Aorta (tissue), 5 donors: ENCODE measurements around the gene ZFAND3. TPM values are rescaled to one million over a fixed set of nuclear protein-coding genes. Genes with fewer than 3 reads are reported as not detected.

Experiments used
- ATAC-seq: fragments of 200-7000 bp; cut with Tn5 transposase; one replicate; pipeline ENCODE4 v1.9.1; 2022; ENCODE audit warnings: moderate library complexity; ENCODE audit not compliant: low FRiP score
- DNase-seq, 2 donors: peaks; one replicate each; pipeline ENCODE4 v3.0.0-alpha.2; 2020
- H3K27ac ChIP-seq, 2 donors: one replicate each; pipeline ENCODE4 v1.5.1; 2013; ENCODE audit warnings: low read length in 2 of 2, mild to moderate bottlenecking in 2 of 2, moderate library complexity in 2 of 2, control low read depth in 1 of 2, inconsistent platforms in 1 of 2, low read depth in 1 of 2
- H3K27me3 ChIP-seq, 2 donors: one replicate each; pipeline ENCODE4 v1.6.1; 2013; ENCODE audit warnings: control low read depth in 1 of 2, low read length in 1 of 2, mild to moderate bottlenecking in 1 of 2, moderate library complexity in 1 of 2; ENCODE audit not compliant: insufficient read depth in 2 of 2, control insufficient read depth in 1 of 2
- H3K36me3 ChIP-seq, 2 donors: one replicate each; pipeline ENCODE4 v1.6.1; 2013; ENCODE audit warnings: control low read depth in 1 of 2, low read length in 1 of 2, mild to moderate bottlenecking in 1 of 2; ENCODE audit not compliant: insufficient read depth in 2 of 2, control insufficient read depth in 1 of 2
- H3K4me1 ChIP-seq, 2 donors: one replicate each; pipeline ENCODE4 v1.6.1; 2013; ENCODE audit warnings: low read length in 2 of 2, control low read depth in 1 of 2, mild to moderate bottlenecking in 1 of 2, moderate library complexity in 1 of 2; ENCODE audit not compliant: insufficient read depth in 2 of 2, control insufficient read depth in 1 of 2
- H3K4me3 ChIP-seq, 2 donors: one replicate each; pipeline ENCODE4 v1.5.1; 2013; ENCODE audit warnings: low read length in 2 of 2, control low read depth in 1 of 2, mild to moderate bottlenecking in 1 of 2
- H3K9me3 ChIP-seq: one replicate; pipeline ENCODE4 v1.6.1; 2013; ENCODE audit warnings: mild to moderate bottlenecking, low read length; ENCODE audit not compliant: control insufficient read depth
- WGBS, 2 donors: extraction: QIAGEN DNeasy Blood & Tissue Kit; methylation state at CpG; one replicate each; pipeline ENCODE4 v1.1.7; 2013; 5-methylcytosine and 5-hydroxymethylcytosine counted together
- intact Hi-C, 2 donors: fragments of 100-400 bp; cut with DNase I; formaldehyde crosslinking; loops; one replicate each; pipeline versions ENCODE4 v1.14.2 to v1.15.0; 2022
- polyA plus RNA-seq, 2 donors: library from polyadenylated mRNA; stranded (reverse); fragments of 200-250 nt; gene quantifications; one replicate each; pipeline ENCODE4 v1.2.3, GENCODE V29; 2013
- total RNA-seq, 2 donors: library from RNA; stranded (reverse); fragmentation: NEBNext Ultra II Directional; extraction: Animal tissue kit (Norgen Biotek cat#: 25700); gene quantifications; one replicate each; pipeline ENCODE4 v1.2.1, GENCODE V29; 2021
- donor health status: healthy with polysubstance abuse.
- donor health status: Bipolar disorder and iron deficiency.
- donor health status: DM: no; HTN: no; CAD: no.
- donor health status: DM: no; HTN: no; CAD: no.
- donor health status: DM: yes; HTN: yes; CAD: no.

The ZFAND3 gene
- total and polyA plus RNA-seq, 4 donors, result 29.6 to 86.0 (median 65.1) TPM

GRCh38 chr6:37998366-37998765, 178.8 kb downstream of the ZFAND3 start:
- intact Hi-C loops, result no loop called here
- no peak for ATAC-seq
- no peak overlapping the region for H3K27ac ChIP-seq
- H3K9me3 ChIP-seq, result no peaks in the 10 kb centered on the region
- whole genome bisulfite sequencing, 2 donors, result 96 to 99% methylated on average over 2 of the region's 2 CpGs
- no peak for DNase-seq
- peaks cover 0 to 7% of the 10 kb centered on the region in 2 donors for H3K4me1 ChIP-seq
- H3K27me3 ChIP-seq, result no peaks in the 10 kb centered on the region
- no peaks in the 10 kb centered on the region for H3K36me3 ChIP-seq
- H3K4me3 ChIP-seq, result no peak overlapping the region

GRCh38 chr6:38001386-38001785, 181.9 kb downstream of the ZFAND3 start:
- ATAC-seq (no peak), DNase-seq (no peak)
- Histone ChIP-seq H3K4me1 (no peaks in the 10 kb centered on the region), H3K27ac (no peak overlapping the region), H3K4me3 (no peak overlapping the region), H3K9me3 (no peaks in the 10 kb centered on the region), H3K27me3 (no peaks in the 10 kb centered on the region), H3K36me3 (no peaks in the 10 kb centered on the region)
- intact Hi-C loops, result no loop called here
- 51 to 56% methylated on average over 1 of the region's 1 CpG for WGBS, 2 donors

GRCh38 chr6:38004908-38005307, 185.4 kb downstream of the ZFAND3 start:
- Histone ChIP-seq H3K4me3 (no peak overlapping the region), H3K27me3 (no peaks in the 10 kb centered on the region), H3K36me3 (no peaks in the 10 kb centered on the region), H3K27ac (no peak overlapping the region), H3K4me1 (peaks cover 0 to 2% of the 10 kb centered on the region in 2 donors), H3K9me3 (no peaks in the 10 kb centered on the region)
- intact Hi-C loops, result no loop called here
- ATAC-seq (no peak), DNase-seq (no peak)
- 97 to 98% methylated on average over 2 of the region's 2 CpGs for WGBS, 2 donors

GRCh38 chr6:38011937-38012336, 192.4 kb downstream of the ZFAND3 start:
- Histone ChIP-seq H3K27ac (no peak overlapping the region), H3K4me3 (no peak overlapping the region), H3K36me3 (no peaks in the 10 kb centered on the region), H3K9me3 (no peaks in the 10 kb centered on the region), H3K27me3 (no peaks in the 10 kb centered on the region), H3K4me1 (peaks cover 2 to 3% of the 10 kb centered on the region in 2 donors)
- WGBS, 2 donors, result 72 to 83% methylated on average over 5 of the region's 5 CpGs
- DNase-seq (no peak), ATAC-seq (no peak)
- intact Hi-C loops, result loop anchor here (10.0 kb wide), 2 partner anchors 307 to 317 kb away; partner anchors contain the start of gene MDGA1 (in 1 of the 2)

GRCh38 chr6:38012573-38012972, 193.0 kb downstream of the ZFAND3 start:
- no peaks in the 10 kb centered on the region for H3K9me3 ChIP-seq
- H3K36me3 ChIP-seq, result no peaks in the 10 kb centered on the region
- H3K27me3 ChIP-seq, result no peaks in the 10 kb centered on the region
- no peak for DNase-seq
- no peak for ATAC-seq
- no peak overlapping the region for H3K27ac ChIP-seq
- intact Hi-C loops, result loop anchor here (10.0 kb wide), 2 partner anchors 308 to 318 kb away; partner anchors contain the start of gene MDGA1 (in 1 of the 2)
- peaks cover 2 to 5% of the 10 kb centered on the region in 2 donors for H3K4me1 ChIP-seq
- H3K4me3 ChIP-seq, result no peak overlapping the region
- WGBS, 2 donors, result 70 to 75% methylated on average over 5 of the region's 5 CpGs

- Histone ChIP-seq H3K36me3 (no peaks in the 10 kb centered on the region), H3K27me3 (no peaks in the 10 kb centered on the region), H3K4me3 (no peak overlapping the region), H3K4me1 (peaks cover 0 to 5% of the 10 kb centered on the region in 2 donors), H3K27ac (no peak overlapping the region), H3K9me3 (no peaks in the 10 kb centered on the region)
- ATAC-seq, result no peak
- no peak for DNase-seq
- intact Hi-C loops, result loop anchor here (10.0 kb wide), 2 partner anchors 311 to 321 kb away; partner anchors contain the start of gene MDGA1 (in 1 of the 2)
Observed at GRCh38 chr6:38015341-38015740, 195.8 kb downstream of the ZFAND3 start.

GRCh38 chr6:38016824-38017223, 197.3 kb downstream of the ZFAND3 start:
- peaks cover 0 to 5% of the 10 kb centered on the region in 2 donors for H3K4me1 ChIP-seq
- H3K27me3 ChIP-seq, result no peaks in the 10 kb centered on the region
- no peaks in the 10 kb centered on the region for H3K9me3 ChIP-seq
- no peak for ATAC-seq
- no peaks in the 10 kb centered on the region for H3K36me3 ChIP-seq
- no peak overlapping the region for H3K4me3 ChIP-seq
- no peak overlapping the region for H3K27ac ChIP-seq
- WGBS, 2 donors, result 86 to 96% methylated on average over 1 of the region's 1 CpG
- no peak for DNase-seq
- intact Hi-C loops, result loop anchor here (10.0 kb wide), 2 partner anchors 312 to 322 kb away; partner anchors contain the start of gene MDGA1 (in 1 of the 2)

GRCh38 chr6:38018755-38019165, 199.2 kb downstream of the ZFAND3 start:
- WGBS, 2 donors, result 91 to 95% methylated on average over 2 of the region's 2 CpGs
- Histone ChIP-seq H3K27me3 (no peaks in the 10 kb centered on the region), H3K27ac (no peak overlapping the region), H3K9me3 (no peaks in the 10 kb centered on the region), H3K36me3 (no peaks in the 10 kb centered on the region), H3K4me3 (no peak overlapping the region), H3K4me1 (peaks cover 0 to 7% of the 10 kb centered on the region in 2 donors)
- no peak for ATAC-seq
- intact Hi-C loops, result loop anchor here (10.0 kb wide), 2 partner anchors 314 to 324 kb away; partner anchors contain the start of gene MDGA1 (in 1 of the 2)
- DNase-seq, result no peak

- peaks cover 0 to 5% of the 10 kb centered on the region in 2 donors for H3K4me1 ChIP-seq
- H3K27ac ChIP-seq, result no peak overlapping the region
- no peak overlapping the region for H3K4me3 ChIP-seq
- 80 to 81% methylated on average over 2 of the region's 2 CpGs for WGBS, 2 donors
- H3K36me3 ChIP-seq, result no peaks in the 10 kb centered on the region
- no peaks in the 10 kb centered on the region for H3K9me3 ChIP-seq
- ATAC-seq, result no peak
- intact Hi-C loops, result no loop called here
- no peaks in the 10 kb centered on the region for H3K27me3 ChIP-seq
- DNase-seq, result no peak
Observed at GRCh38 chr6:38020593-38020992, 201.1 kb downstream of the ZFAND3 start.
